SK-N-SH (cell line): Measurements from ENCODE around the gene HAAO. TPM values are rescaled to one million over a fixed set of nuclear protein-coding genes. Genes with fewer than 3 reads are reported as not detected.

Source experiments
- CTCF ChIA-PET: fragments of 300-600, 350-600 bp; formaldehyde crosslinking; extraction: SDS; loops from one replicate; lab custom pipeline; 2021; lab: Yijun Ruan, JAX
- POLR2A ChIA-PET: fragments of 350-600 bp; sonication (Branson Sonifier 250); formaldehyde crosslinking; extraction: SDS; loops from one replicate; lab custom pipeline; 2020; ENCODE audit warnings: antibody characterized with exemption, inconsistent platforms; lab: Yijun Ruan, JAX
- DNase-seq: peaks from one replicate; pipeline ENCODE4 v3.0.0; 2012
- H2AFZ ChIP-seq: fragments of 200-600 bp; sonication (generic); 2 replicates; pipeline ENCODE4 v1.8.1; 2016; ENCODE audit warnings: antibody characterized with exemption, mild to moderate bottlenecking, low read depth
- H3F3A ChIP-seq: fragments of 200-600 bp; sonication (generic); replicated peaks from 2 replicates; pipeline ENCODE3; 2016; ENCODE audit warnings: antibody characterized with exemption, mild to moderate bottlenecking; ENCODE audit not compliant: insufficient read depth
- H3K27ac ChIP-seq, 2 experiments: fragments of 200-500 bp in 1 of 2; fragments of 200-600 bp in 1 of 2; sonication (Bioruptor generic) in 1 of 2; sonication (generic), shearing (Covaris generic) in 1 of 2; 2 replicates each; pipeline versions ENCODE4 v1.5.1 to v1.6.1; 2014 to 2016; ENCODE audit warnings: low read depth in 2 of 2, inconsistent platforms in 1 of 2, low read length in 1 of 2, mild to moderate bottlenecking in 1 of 2, mixed read lengths in 1 of 2
- H3K27me3 ChIP-seq: fragments of 200-600 bp; sonication (generic), shearing (Covaris generic); 2 replicates; pipeline ENCODE4 v1.6.1; 2016; ENCODE audit warnings: mixed run types; ENCODE audit not compliant: insufficient read depth
- H3K36me3 ChIP-seq, 2 experiments: fragments of 200-500 bp in 1 of 2; fragments of 200-600 bp in 1 of 2; sonication (Bioruptor generic) in 1 of 2; sonication (generic) in 1 of 2; replicated peaks in 1 of 2; 2 replicates each; pipeline versions ENCODE3 to v1.5.1; 2014 to 2016; ENCODE audit warnings: low read length in 1 of 2, mild to moderate bottlenecking in 1 of 2; ENCODE audit not compliant: insufficient read depth in 2 of 2, control insufficient read depth in 1 of 2
- H3K4me1 ChIP-seq, 2 experiments: fragments of 200-500 bp in 1 of 2; fragments of 200-600 bp in 1 of 2; sonication (Bioruptor generic) in 1 of 2; sonication (generic), shearing (Covaris generic) in 1 of 2; 2 replicates each; pipeline versions ENCODE4 v1.5.1 to v1.6.1; 2014 to 2016; ENCODE audit warnings: low read depth in 1 of 2, low read length in 1 of 2, mixed run types in 1 of 2; ENCODE audit not compliant: insufficient read depth in 2 of 2, control insufficient read depth in 1 of 2
- H3K4me2 ChIP-seq: fragments of 200-600 bp; sonication (generic), shearing (Covaris generic); 2 replicates; pipeline ENCODE4 v1.6.1; 2017; ENCODE audit warnings: mixed run types
- H3K4me3 ChIP-seq, 2 experiments: fragments of 200-500 bp in 1 of 2; fragments of 200-600 bp in 1 of 2; sonication (Bioruptor generic) in 1 of 2; sonication (generic), shearing (Covaris generic) in 1 of 2; 2 replicates each; pipeline versions ENCODE4 v1.5.1 to v1.8.1; 2014 to 2016; ENCODE audit warnings: low read depth in 2 of 2, inconsistent platforms in 1 of 2, low read length in 1 of 2, mild to moderate bottlenecking in 1 of 2, mixed read lengths in 1 of 2, moderate library complexity in 1 of 2
- H3K79me2 ChIP-seq: fragments of 200-600 bp; sonication (generic); 2 replicates; pipeline ENCODE4 v1.8.1; 2017; ENCODE audit warnings: mild to moderate bottlenecking; ENCODE audit not compliant: insufficient read depth
- H3K9ac ChIP-seq: fragments of 200-600 bp; sonication (generic); 2 replicates; pipeline ENCODE4 v1.6.1; 2017; ENCODE audit warnings: mixed run types
- H3K9me2 ChIP-seq: fragments of 200-600 bp; sonication (generic); 2 replicates; pipeline ENCODE4 v1.6.1; 2017; ENCODE audit warnings: mixed run types
- H3K9me3 ChIP-seq: fragments of 200-600 bp; sonication (generic); 2 replicates; pipeline ENCODE4 v1.6.1; 2017; ENCODE audit warnings: mixed run types, mild to moderate bottlenecking, moderate library complexity
- H4K20me1 ChIP-seq: fragments of 200-600 bp; sonication (generic); 2 replicates; pipeline ENCODE4 v1.6.1; 2017; ENCODE audit warnings: mild to moderate bottlenecking, mixed run types; ENCODE audit not compliant: insufficient read depth
- CTCF ChIP-seq: fragments of 200-600 bp; sonication (generic); IDR thresholded peaks from 2 replicates; pipeline ENCODE4 v1.6.1; 2017; ENCODE audit warnings: antibody characterized with exemption, mild to moderate bottlenecking, moderate library complexity
- EP300 ChIP-seq, 2 experiments: IDR thresholded peaks; 2 replicates each; pipeline versions ENCODE4 v1.4.0 to v1.6.1; 2012; ENCODE audit warnings: borderline replicate concordance in 1 of 2, low read depth in 1 of 2, low read length in 1 of 2
- FOSL2 ChIP-seq: IDR thresholded peaks from 2 replicates; pipeline ENCODE4 v1.4.0; 2012; ENCODE audit warnings: low read depth, mild to moderate bottlenecking, moderate library complexity, borderline replicate concordance
- FOXJ3 ChIP-seq: sonication (generic); formaldehyde crosslinking; IDR thresholded peaks from 2 replicates; pipeline ENCODE4 v1.5.1; 2020; ENCODE audit warnings: mild to moderate bottlenecking, missing genetic modification reagents
- GABPA ChIP-seq: IDR thresholded peaks from 2 replicates; pipeline ENCODE4 v1.4.0; 2012; ENCODE audit warnings: low read depth, mild to moderate bottlenecking
- JUND ChIP-seq: IDR thresholded peaks from 2 replicates; pipeline ENCODE4 v1.4.0; 2012
- MXI1 ChIP-seq: IDR thresholded peaks from 2 replicates; pipeline ENCODE4 v1.6.1; 2012; ENCODE audit warnings: mild to moderate bottlenecking, low read depth, low read length, improper control_type of control experiment
- NFIC ChIP-seq: IDR thresholded peaks from 2 replicates; pipeline ENCODE4 v1.4.0; 2012; ENCODE audit warnings: borderline replicate concordance
- RCOR1 ChIP-seq: fragments of 150-350 bp; IDR thresholded peaks from 2 replicates; pipeline ENCODE4 v1.6.1; 2017; ENCODE audit warnings: antibody characterized with exemption, low read length
- USF2 ChIP-seq: fragments of 150-350 bp; IDR thresholded peaks from 2 replicates; pipeline ENCODE4 v1.6.1; 2017; ENCODE audit warnings: antibody characterized with exemption, low read length, low read depth, borderline replicate concordance
- YY1 ChIP-seq: IDR thresholded peaks from 2 replicates; pipeline ENCODE4 v1.4.0; 2012; ENCODE audit warnings: low read depth, mild to moderate bottlenecking
- WGBS: methylation state at CpG from one replicate; pipeline ENCODE4 v1.1.6; 2017; ENCODE audit warnings: low lambda C conversion rate; 5-methylcytosine and 5-hydroxymethylcytosine counted together
- polyA plus RNA-seq, 3 experiments: library from polyadenylated mRNA; depleted of rRNA; stranded (reverse); fragments of >200 nt; gene quantifications; 2 replicates each; pipeline ENCODE4 v1.2.3, GENCODE V29; 2012
- TF ChIP-seq, protein P1 (sequence below): IDR thresholded peaks from 2 replicates; pipeline ENCODE4; 2012

HAAO gene
- polyA plus RNA-seq, 1 of the 3 experiments (the other 2 are of a cell fraction) = not detected

- Histone ChIP-seq H3K9me3 (no peaks in the 10 kb centered on the region), H3F3A (no peaks in the 10 kb centered on the region), H3K9ac (no peak overlapping the region), H3K4me3 (no peak overlapping the region), H3K79me2 (no peaks in the 10 kb centered on the region), H3K4me1 (peaks cover 0 to 20% of the 10 kb centered on the region in 2 experiments; a peak in 1 of 4 replicates), H3K27ac (no peak overlapping the region), H3K4me2 (no peak overlapping the region), H3K36me3 (no peaks in the 10 kb centered on the region), H4K20me1 (no peaks in the 10 kb centered on the region), H2AFZ (no peak overlapping the region), H3K27me3 (no peaks in the 10 kb centered on the region), H3K9me2 (no peaks in the 10 kb centered on the region)
- TF ChIP-seq, protein P1, sequence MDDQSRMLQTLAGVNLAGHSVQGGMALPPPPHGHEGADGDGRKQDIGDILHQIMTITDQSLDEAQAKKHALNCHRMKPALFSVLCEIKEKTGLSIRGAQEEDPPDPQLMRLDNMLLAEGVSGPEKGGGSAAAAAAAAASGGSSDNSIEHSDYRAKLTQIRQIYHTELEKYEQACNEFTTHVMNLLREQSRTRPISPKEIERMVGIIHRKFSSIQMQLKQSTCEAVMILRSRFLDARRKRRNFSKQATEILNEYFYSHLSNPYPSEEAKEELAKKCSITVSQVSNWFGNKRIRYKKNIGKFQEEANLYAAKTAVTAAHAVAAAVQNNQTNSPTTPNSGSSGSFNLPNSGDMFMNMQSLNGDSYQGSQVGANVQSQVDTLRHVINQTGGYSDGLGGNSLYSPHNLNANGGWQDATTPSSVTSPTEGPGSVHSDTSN = no peak
- TF ChIP-seq EP300 (IDR thresholded peaks at IDR 0.05; ENCODE audit: borderline replicate concordance in 1 of 2, low read depth in 1 of 2, low read length in 1 of 2) = no peak
- no peak for TF ChIP-seq NFIC
- POLR2A ChIA-PET = no interaction called here
- DNase-seq = no peak
- WGBS = 52% methylated on average over 4 of the region's 4 CpGs
- CTCF ChIA-PET = interaction anchor here (0.9 to 1.2 kb wide), 3 partner anchors 9 to 124 kb away, joined by 3 to 4 read pairs (median 3); no protein-coding TSS in a partner anchor
Measured at GRCh38 chr2:42791606-42792005, 777 bp downstream of the HAAO start.

DNA sequence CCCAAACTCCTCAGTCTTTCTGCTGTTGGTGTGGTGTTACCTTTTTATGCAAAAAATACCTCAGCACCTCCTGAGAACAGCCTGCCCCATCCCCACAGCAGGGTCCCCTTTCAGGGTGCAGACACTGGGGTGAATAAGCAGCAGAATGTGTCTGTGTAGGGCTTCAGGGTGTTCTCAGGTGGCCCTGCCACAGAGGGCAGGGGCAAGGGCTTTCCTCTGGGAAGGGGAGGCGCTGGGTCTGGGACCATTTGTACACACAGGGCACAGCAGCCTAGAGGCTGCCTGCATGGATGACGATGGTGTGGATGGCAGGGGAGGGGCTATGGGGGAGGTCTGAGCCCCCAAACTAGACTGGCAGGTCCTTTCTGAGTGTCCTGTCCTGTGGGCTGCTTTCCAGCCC lies 2.6 kb downstream of the HAAO start:
- H3K4me3 ChIP-seq = no peak overlapping the region
- CTCF ChIA-PET = interaction anchor here (0.7 to 1.9 kb wide), 4 partner anchors 11 to 34 kb away, joined by 3 to 5 read pairs (median 4); no protein-coding TSS in a partner anchor
- H3K9ac ChIP-seq = no peak overlapping the region
- H3K9me3 ChIP-seq = no peaks in the 10 kb centered on the region
- TF ChIP-seq FOXJ3 (CRISPR knock-in tag) (no peak), JUND (no peak), CTCF (no peak), FOSL2 (no peak), GABPA (no peak), USF2 (no peak), RCOR1 (no peak), YY1 (no peak), MXI1 (no peak)
- H3K36me3 ChIP-seq = no peaks in the 10 kb centered on the region
- H3K27ac ChIP-seq = no peak overlapping the region
- H4K20me1 ChIP-seq = no peaks in the 10 kb centered on the region
- POLR2A ChIA-PET = no interaction called here
- H3K27me3 ChIP-seq = no peaks in the 10 kb centered on the region
- DNase-seq = no peak
- no peaks in the 10 kb centered on the region for H3K79me2 ChIP-seq
- WGBS = 80% methylated on average over 1 of the region's 2 CpGs
- no peak overlapping the region for H2AFZ ChIP-seq
- H3K9me2 ChIP-seq = no peaks in the 10 kb centered on the region
- peaks cover 0 to 31% of the 10 kb centered on the region in 2 experiments; a peak in 1 of 4 replicates for H3K4me1 ChIP-seq
- no peaks in the 10 kb centered on the region for H3F3A ChIP-seq
- H3K4me2 ChIP-seq = no peak overlapping the region
